ENCODE data around the gene EPHA6. TPM values are rescaled to one million over a fixed set of nuclear protein-coding genes. Genes with fewer than 3 reads are reported as not detected.

The EPHA6 gene
- total and polyA plus RNA-seq, 2 donors (not counting 1 experiment from before 2014, with no cell fraction given), result under 0.01 TPM; not detected in 1

DNA sequence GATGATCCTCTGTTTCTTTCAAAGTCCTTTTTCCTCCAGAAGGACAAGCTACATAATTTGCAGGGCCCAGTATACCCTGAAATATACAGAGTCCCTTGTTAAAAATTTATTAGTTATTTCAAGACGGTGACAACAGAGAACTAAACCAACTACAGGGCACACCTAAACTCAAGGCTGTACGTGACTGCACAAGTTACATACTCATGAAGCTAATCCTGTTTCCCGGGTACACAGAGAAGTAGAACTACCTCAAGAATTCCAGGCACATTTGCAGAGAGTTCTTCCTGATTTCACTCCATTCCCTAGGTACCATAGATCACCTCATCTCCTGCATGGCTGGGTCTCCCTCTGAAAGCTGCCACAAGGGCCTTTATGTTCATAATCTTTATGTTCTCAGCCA is 670.8 kb downstream of the EPHA6 start:
- H3K36me3 ChIP-seq (ENCODE audit: control insufficient read depth, insufficient read depth, low read length), result no peaks in the 10 kb centered on the region
- no peaks in the 10 kb centered on the region for H3K27me3 ChIP-seq (ENCODE audit: control insufficient read depth, insufficient read depth, low read length)
- no peak overlapping the region for H3K27ac ChIP-seq (ENCODE audit: insufficient read depth, low read length)
- no peaks in the 10 kb centered on the region for H3K4me1 ChIP-seq (ENCODE audit: control insufficient read depth, extremely low read depth, insufficient read depth, low read length)
- H3K9ac ChIP-seq (ENCODE audit: insufficient read depth, low read length), result no peak overlapping the region
- DNase-seq (ENCODE audit: low read depth in 2 of 2), result no peak
- no peaks in the 10 kb centered on the region for H4K20me1 ChIP-seq (ENCODE audit: control insufficient read depth, extremely low read depth, insufficient read depth, low read length)
- TF ChIP-seq, protein P1, sequence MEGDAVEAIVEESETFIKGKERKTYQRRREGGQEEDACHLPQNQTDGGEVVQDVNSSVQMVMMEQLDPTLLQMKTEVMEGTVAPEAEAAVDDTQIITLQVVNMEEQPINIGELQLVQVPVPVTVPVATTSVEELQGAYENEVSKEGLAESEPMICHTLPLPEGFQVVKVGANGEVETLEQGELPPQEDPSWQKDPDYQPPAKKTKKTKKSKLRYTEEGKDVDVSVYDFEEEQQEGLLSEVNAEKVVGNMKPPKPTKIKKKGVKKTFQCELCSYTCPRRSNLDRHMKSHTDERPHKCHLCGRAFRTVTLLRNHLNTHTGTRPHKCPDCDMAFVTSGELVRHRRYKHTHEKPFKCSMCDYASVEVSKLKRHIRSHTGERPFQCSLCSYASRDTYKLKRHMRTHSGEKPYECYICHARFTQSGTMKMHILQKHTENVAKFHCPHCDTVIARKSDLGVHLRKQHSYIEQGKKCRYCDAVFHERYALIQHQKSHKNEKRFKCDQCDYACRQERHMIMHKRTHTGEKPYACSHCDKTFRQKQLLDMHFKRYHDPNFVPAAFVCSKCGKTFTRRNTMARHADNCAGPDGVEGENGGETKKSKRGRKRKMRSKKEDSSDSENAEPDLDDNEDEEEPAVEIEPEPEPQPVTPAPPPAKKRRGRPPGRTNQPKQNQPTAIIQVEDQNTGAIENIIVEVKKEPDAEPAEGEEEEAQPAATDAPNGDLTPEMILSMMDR (conservative IDR thresholded peaks at IDR 0.05 in 1 of 2, IDR thresholded peaks at IDR 0.05 in 1 of 2; ENCODE audit: low read depth in 1 of 2, low read length in 2 of 2), result no peak
- TF ChIP-seq EZH2 (IDR thresholded peaks at IDR 0.05; ENCODE audit: low read length, missing control alignments), result no peak
- H3K4me2 ChIP-seq (ENCODE audit: extremely low read depth, insufficient read depth, low read length), result no peak overlapping the region
- H3K79me2 ChIP-seq (ENCODE audit: control insufficient read depth, insufficient read depth, low read length), result no peaks in the 10 kb centered on the region
- H3K9me3 ChIP-seq (ENCODE audit: control insufficient read depth, insufficient read depth, low read depth, low read length), result no peaks in the 10 kb centered on the region
- H2AFZ ChIP-seq (ENCODE audit: low read length), result no peak overlapping the region
- H3K4me3 ChIP-seq (replicated peaks in 1 of 4; ENCODE audit: control extremely low read depth in 1 of 4, insufficient read depth in 1 of 4, low read depth in 3 of 4, low read length in 4 of 4), result no peak overlapping the region

DNA sequence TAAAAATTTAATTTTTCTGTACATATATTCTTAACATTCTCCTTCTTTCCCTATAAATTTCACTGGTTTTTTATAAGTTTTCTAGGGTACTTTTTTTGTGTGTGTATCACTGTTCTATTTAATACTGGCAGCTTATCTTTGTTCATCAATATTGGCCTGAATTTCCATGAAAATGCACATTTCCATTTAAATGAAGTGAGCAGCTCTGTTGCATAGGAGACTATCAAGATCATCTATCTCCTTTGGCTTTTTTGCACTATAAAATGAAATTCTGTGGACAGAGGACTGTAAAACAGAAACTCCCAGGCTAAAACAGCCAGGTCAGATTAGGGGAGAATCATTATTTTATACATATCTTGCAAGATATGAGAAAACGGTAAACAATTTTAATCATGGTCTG is 673.2 kb downstream of the EPHA6 start:
- Histone ChIP-seq H3K27ac (ENCODE audit: insufficient read depth, low read length) (no peak overlapping the region), H3K36me3 (ENCODE audit: control insufficient read depth, insufficient read depth, low read length) (no peaks in the 10 kb centered on the region), H2AFZ (ENCODE audit: low read length) (no peak overlapping the region), H3K4me1 (ENCODE audit: control insufficient read depth, extremely low read depth, insufficient read depth, low read length) (no peaks in the 10 kb centered on the region), H3K9ac (ENCODE audit: insufficient read depth, low read length) (no peak overlapping the region), H3K9me3 (ENCODE audit: control insufficient read depth, insufficient read depth, low read depth, low read length) (no peaks in the 10 kb centered on the region), H3K4me2 (ENCODE audit: extremely low read depth, insufficient read depth, low read length) (no peak overlapping the region), H3K4me3 (replicated peaks in 1 of 4; ENCODE audit: control extremely low read depth in 1 of 4, insufficient read depth in 1 of 4, low read depth in 3 of 4, low read length in 4 of 4) (no peak overlapping the region), H3K27me3 (ENCODE audit: control insufficient read depth, insufficient read depth, low read length) (no peaks in the 10 kb centered on the region), H3K79me2 (ENCODE audit: control insufficient read depth, insufficient read depth, low read length) (no peaks in the 10 kb centered on the region), H4K20me1 (ENCODE audit: control insufficient read depth, extremely low read depth, insufficient read depth, low read length) (no peaks in the 10 kb centered on the region)
- no peak for DNase-seq (ENCODE audit: low read depth in 2 of 2)
- TF ChIP-seq EZH2 (IDR thresholded peaks at IDR 0.05; ENCODE audit: low read length, missing control alignments), result no peak
- TF ChIP-seq, protein P1 (conservative IDR thresholded peaks at IDR 0.05 in 1 of 2, IDR thresholded peaks at IDR 0.05 in 1 of 2; ENCODE audit: low read depth in 1 of 2, low read length in 2 of 2), result no peak

DNA sequence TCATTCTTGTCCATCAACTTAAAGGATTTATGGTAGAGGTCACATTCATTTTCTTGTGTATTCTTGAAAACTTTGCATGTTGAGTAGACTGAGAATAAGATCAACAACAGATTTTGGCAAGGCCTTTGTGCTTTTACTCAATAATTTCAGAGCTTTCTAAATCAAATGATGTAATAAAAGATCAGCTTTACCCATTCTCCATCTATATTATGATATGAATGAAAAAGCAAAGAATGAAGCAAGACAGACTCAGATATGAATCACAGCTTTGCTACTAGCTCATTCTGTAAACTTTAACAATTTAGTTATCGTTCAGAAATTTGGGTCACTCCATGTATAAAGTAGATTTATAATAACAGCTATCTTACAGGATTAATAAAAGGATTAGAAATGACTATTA is 674.3 kb downstream of the EPHA6 start:
- Histone ChIP-seq H3K9me3 (ENCODE audit: control insufficient read depth, insufficient read depth, low read depth, low read length) (no peaks in the 10 kb centered on the region), H3K4me3 (replicated peaks in 1 of 4; ENCODE audit: control extremely low read depth in 1 of 4, insufficient read depth in 1 of 4, low read depth in 3 of 4, low read length in 4 of 4) (no peak overlapping the region), H3K79me2 (ENCODE audit: control insufficient read depth, insufficient read depth, low read length) (no peaks in the 10 kb centered on the region), H4K20me1 (ENCODE audit: control insufficient read depth, extremely low read depth, insufficient read depth, low read length) (no peaks in the 10 kb centered on the region), H3K27me3 (ENCODE audit: control insufficient read depth, insufficient read depth, low read length) (no peaks in the 10 kb centered on the region), H3K27ac (ENCODE audit: insufficient read depth, low read length) (no peak overlapping the region), H2AFZ (ENCODE audit: low read length) (no peak overlapping the region), H3K4me2 (ENCODE audit: extremely low read depth, insufficient read depth, low read length) (no peak overlapping the region), H3K9ac (ENCODE audit: insufficient read depth, low read length) (no peak overlapping the region), H3K36me3 (ENCODE audit: control insufficient read depth, insufficient read depth, low read length) (no peaks in the 10 kb centered on the region), H3K4me1 (ENCODE audit: control insufficient read depth, extremely low read depth, insufficient read depth, low read length) (no peaks in the 10 kb centered on the region)
- TF ChIP-seq, protein P1 (conservative IDR thresholded peaks at IDR 0.05 in 1 of 2, IDR thresholded peaks at IDR 0.05 in 1 of 2; ENCODE audit: low read depth in 1 of 2, low read length in 2 of 2), result no peak
- no peak for TF ChIP-seq EZH2 (IDR thresholded peaks at IDR 0.05; ENCODE audit: low read length, missing control alignments)
- DNase-seq (ENCODE audit: low read depth in 2 of 2), result no peak
